Heart right ventricle (tissue), 16 donors: ENCODE data around the gene C9orf78. TPM values are rescaled to one million over a fixed set of nuclear protein-coding genes. Genes with fewer than 3 reads are reported as not detected.
A peak's percentile ranks its signal among the peaks of the same experiment; 100 is the strongest.

Source experiments
- ATAC-seq, 8 donors: fragments of 200-7000 bp; cut with Tn5 transposase; one replicate each; pipeline ENCODE4 v1.9.1; 2020; ENCODE audit warnings: mild to moderate bottlenecking in 8 of 8, moderate library complexity in 8 of 8, moderate number of reproducible peaks in 1 of 8
- DNase-seq, 2 donors: peaks; one replicate each; pipeline ENCODE4 v3.0.0-alpha.2; 2020
- H3K27ac ChIP-seq, 10 donors: fragments of 200-600 bp; sonication (generic) in 2 of 10; one replicate each; pipeline versions ENCODE4 v1.5.0 to v1.8.0; 2020 to 2022; ENCODE audit warnings: mild to moderate bottlenecking in 3 of 10
- H3K27me3 ChIP-seq, 7 donors: fragments of 200-600 bp; one replicate each; pipeline ENCODE4 v1.8.0; 2021 to 2022; ENCODE audit warnings: mild to moderate bottlenecking in 2 of 7
- H3K36me3 ChIP-seq, 9 donors: fragments of 200-600 bp; sonication (generic) in 1 of 9; one replicate each; pipeline versions ENCODE4 v1.5.0 to v1.8.0; 2020 to 2022; ENCODE audit warnings: mild to moderate bottlenecking in 2 of 9
- H3K4me1 ChIP-seq, 9 donors: fragments of 200-600 bp; sonication (generic) in 1 of 9; one replicate each; pipeline versions ENCODE4 v1.5.0 to v1.8.0; 2020 to 2022; ENCODE audit warnings: mild to moderate bottlenecking in 4 of 9
- H3K4me3 ChIP-seq, 10 donors: fragments of 200-600 bp; sonication (generic) in 2 of 10; one replicate each; pipeline versions ENCODE4 v1.5.0 to v1.8.0; 2020 to 2022; ENCODE audit warnings: mild to moderate bottlenecking in 7 of 10, moderate library complexity in 2 of 10
- H3K9me3 ChIP-seq, 11 donors: fragments of 200-600 bp in 10 of 11; sonication (generic) in 2 of 11; one replicate each; pipeline versions ENCODE4 v1.5.0 to v1.8.0; 2013 to 2022; ENCODE audit warnings: mild to moderate bottlenecking in 2 of 11, control low read depth in 1 of 11, moderate library complexity in 1 of 11
- WGBS, 2 donors: extraction: QIAGEN DNeasy Blood & Tissue Kit; methylation state at CpG; one replicate each; pipeline ENCODE4 v1.1.7; 2013; ENCODE audit warnings: inconsistent platforms in 1 of 2; 5-methylcytosine and 5-hydroxymethylcytosine counted together
- intact Hi-C, 10 donors: fragments of 100-400 bp; cut with DNase I; formaldehyde crosslinking; loops; one replicate each; pipeline versions ENCODE4 v1.11.1 to v1.14.2; 2022
- polyA plus RNA-seq, 2 donors: library from polyadenylated mRNA; stranded (reverse); fragments of 200-250 nt; gene quantifications; one replicate each; pipeline ENCODE4 v1.2.3, GENCODE V29; 2013
- total RNA-seq, 10 donors: library from RNA; stranded (reverse); fragmentation: NEBNext Ultra II Directional in 3 of 10; extraction: Animal tissue kit (Norgen Biotek cat#: 25700) in 3 of 10; gene quantifications; one replicate each; pipeline versions ENCODE4 v1.2.1 to v1.2.4, GENCODE V29; 2021 to 2023
- TF ChIP-seq, protein P1 (sequence below), 9 donors: fragments of 200-600 bp; sonication (generic) in 2 of 9; IDR thresholded peaks; one replicate each; pipeline versions ENCODE4 v1.5.0 to v1.8.0; 2021 to 2022; ENCODE audit warnings: antibody characterized with exemption in 9 of 9, mild to moderate bottlenecking in 5 of 9, moderate library complexity in 1 of 9
- donor health status: Arrhythmogenic right ventricular cardiomyopathy.
- donor health status: ischemic (EF 13 %, LVEDD 7.1; RV severe dilation, severe dysfunction).
- donor health status: healthy with polysubstance abuse.
- donor health status: DM: no; HTN: yes; CAD: no.
- donor health status: DM: no; HTN: no; CAD: no.
- donor health status: ischemic (EF 25% LVEDD 6.9; RV normal size, moderate dysfunction).
- donor health status: ischemic (EF 25% LVEDD 5.7; RV mildly dilated, moderate dysfunction).
- donor health status: healthy.
- donor health status: DM: yes; HTN: yes; CAD: no.
- donor health status: Ischemic cardiomyopathy.
- donor health status: ischemic (EF 35%, LVEDD 5.7; RV mildly dilated, moderate dysfunction).
- donor health status: nonischemic (EF 11% LVEDD 7.7; RV severe dilation, severe dysfunction).
- donor health status: DM: yes; HTN: yes; CAD: no.
- donor health status: PGD.
- donor health status: ischemic (EF 29% LVEDD 5.4; RV normal size, mild dysfunction).
- donor health status: nonischemic (EF 23%, LVEDD 6.1; RV moderate dilation, normal function).

The C9orf78 gene
- total and polyA plus RNA-seq, 12 donors, result 25.7 to 66.2 (median 30.7) TPM

DNA sequence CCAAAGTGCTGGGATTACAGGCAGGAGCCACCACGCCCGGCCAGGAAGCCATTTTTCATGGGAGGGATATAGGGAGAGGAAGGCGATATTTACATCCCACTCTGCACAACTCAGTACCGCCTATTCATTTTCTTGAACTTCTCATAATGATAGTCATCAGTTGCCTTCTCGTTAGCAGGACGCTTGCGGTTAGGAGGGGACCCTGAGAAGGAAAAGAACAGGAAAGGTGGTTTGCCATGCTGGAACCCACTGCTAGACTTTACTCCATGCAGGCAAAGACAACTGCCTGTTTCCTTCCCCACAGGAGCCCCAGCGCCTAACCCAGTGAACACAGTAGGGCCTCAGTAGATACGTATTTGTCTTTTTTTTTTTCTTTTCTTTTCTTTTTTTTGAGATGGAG is 7.0 kb downstream of the C9orf78 start:
- Histone ChIP-seq H3K27me3 (no peaks in the 10 kb centered on the region), H3K27ac (no peak overlapping the region), H3K36me3 (peaks cover 0 to 69% (median 45%) of the 10 kb centered on the region in 9 donors), H3K4me3 (no peak overlapping the region), H3K9me3 (no peaks in the 10 kb centered on the region), H3K4me1 (peaks cover under 1 to 2% (median 2%) of the 10 kb centered on the region in 9 donors)
- TF ChIP-seq, protein P1, sequence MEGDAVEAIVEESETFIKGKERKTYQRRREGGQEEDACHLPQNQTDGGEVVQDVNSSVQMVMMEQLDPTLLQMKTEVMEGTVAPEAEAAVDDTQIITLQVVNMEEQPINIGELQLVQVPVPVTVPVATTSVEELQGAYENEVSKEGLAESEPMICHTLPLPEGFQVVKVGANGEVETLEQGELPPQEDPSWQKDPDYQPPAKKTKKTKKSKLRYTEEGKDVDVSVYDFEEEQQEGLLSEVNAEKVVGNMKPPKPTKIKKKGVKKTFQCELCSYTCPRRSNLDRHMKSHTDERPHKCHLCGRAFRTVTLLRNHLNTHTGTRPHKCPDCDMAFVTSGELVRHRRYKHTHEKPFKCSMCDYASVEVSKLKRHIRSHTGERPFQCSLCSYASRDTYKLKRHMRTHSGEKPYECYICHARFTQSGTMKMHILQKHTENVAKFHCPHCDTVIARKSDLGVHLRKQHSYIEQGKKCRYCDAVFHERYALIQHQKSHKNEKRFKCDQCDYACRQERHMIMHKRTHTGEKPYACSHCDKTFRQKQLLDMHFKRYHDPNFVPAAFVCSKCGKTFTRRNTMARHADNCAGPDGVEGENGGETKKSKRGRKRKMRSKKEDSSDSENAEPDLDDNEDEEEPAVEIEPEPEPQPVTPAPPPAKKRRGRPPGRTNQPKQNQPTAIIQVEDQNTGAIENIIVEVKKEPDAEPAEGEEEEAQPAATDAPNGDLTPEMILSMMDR (IDR thresholded peaks at IDR 0.05), result no peak
- DNase-seq (no peak), ATAC-seq (no peak)
- intact Hi-C loops, result no loop called here
- WGBS, 2 donors, result 91 to 93% methylated on average over 9 of the region's 9 CpGs

DNA sequence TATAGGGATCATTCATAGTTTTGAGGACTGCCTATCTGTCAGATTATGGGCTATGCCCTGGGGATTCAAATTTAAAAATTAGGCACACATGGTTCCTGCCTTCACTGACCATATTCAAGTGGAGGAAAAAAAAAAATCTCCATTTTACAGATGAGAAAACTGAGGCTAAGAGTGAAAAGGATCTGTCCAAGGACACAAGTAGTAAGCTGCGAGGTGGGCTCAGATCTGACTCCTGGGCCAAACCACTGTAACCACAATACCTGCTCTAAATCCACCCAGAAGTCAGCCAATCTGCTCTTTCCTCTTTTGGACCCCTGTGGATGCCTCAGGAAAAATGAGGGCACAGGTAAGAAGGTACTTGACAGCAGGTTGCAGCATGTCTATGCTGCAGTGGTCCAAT is 8.3 kb downstream of the C9orf78 start:
- Histone ChIP-seq H3K4me1 (peaks cover 4 to 10% (median 8%) of the 10 kb centered on the region in 9 donors), H3K9me3 (no peaks in the 10 kb centered on the region), H3K27me3 (no peaks in the 10 kb centered on the region), H3K4me3 (no peak overlapping the region), H3K27ac (no peak overlapping the region), H3K36me3 (peaks cover 0 to 65% (median 40%) of the 10 kb centered on the region in 9 donors)
- DNase-seq (no peak), ATAC-seq (no peak)
- TF ChIP-seq, protein P1 (IDR thresholded peaks at IDR 0.05), result no peak
- intact Hi-C loops, result no loop called here
- WGBS, 2 donors, result 88 to 96% methylated on average over 1 of the region's 1 CpG

DNA sequence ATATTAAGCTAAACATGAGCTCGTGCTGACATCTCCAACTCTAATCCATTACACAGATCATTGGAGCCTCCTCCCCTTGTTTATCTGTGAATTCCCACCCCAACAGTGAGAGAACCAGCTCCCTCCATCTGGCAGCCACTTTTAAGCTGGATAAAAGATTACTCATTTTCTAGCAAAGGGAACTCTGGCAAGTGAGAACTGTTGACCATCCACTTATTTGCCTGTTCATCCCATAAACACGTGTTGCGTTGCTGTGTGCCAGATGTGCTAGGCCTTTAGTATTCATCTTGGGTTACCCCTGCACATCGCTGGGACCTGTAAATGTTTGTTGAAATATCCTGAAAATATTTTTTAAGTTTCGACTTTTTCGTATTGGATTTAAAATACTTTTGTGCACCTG is 8.7 kb downstream of the C9orf78 start:
- TF ChIP-seq, protein P1 (IDR thresholded peaks at IDR 0.05), result no peak
- intact Hi-C loops, result no loop called here
- ATAC-seq (no peak), DNase-seq (no peak)
- WGBS, 2 donors, result 85 to 90% methylated on average over 6 of the region's 6 CpGs
- no peaks in the 10 kb centered on the region for H3K9me3 ChIP-seq
- no peak overlapping the region for H3K27ac ChIP-seq
- peaks cover 4 to 10% (median 8%) of the 10 kb centered on the region in 9 donors for H3K4me1 ChIP-seq
- no peak overlapping the region for H3K4me3 ChIP-seq
- no peaks in the 10 kb centered on the region for H3K27me3 ChIP-seq
- H3K36me3 ChIP-seq, result peaks cover 0 to 65% (median 36%) of the 10 kb centered on the region in 9 donors

DNA sequence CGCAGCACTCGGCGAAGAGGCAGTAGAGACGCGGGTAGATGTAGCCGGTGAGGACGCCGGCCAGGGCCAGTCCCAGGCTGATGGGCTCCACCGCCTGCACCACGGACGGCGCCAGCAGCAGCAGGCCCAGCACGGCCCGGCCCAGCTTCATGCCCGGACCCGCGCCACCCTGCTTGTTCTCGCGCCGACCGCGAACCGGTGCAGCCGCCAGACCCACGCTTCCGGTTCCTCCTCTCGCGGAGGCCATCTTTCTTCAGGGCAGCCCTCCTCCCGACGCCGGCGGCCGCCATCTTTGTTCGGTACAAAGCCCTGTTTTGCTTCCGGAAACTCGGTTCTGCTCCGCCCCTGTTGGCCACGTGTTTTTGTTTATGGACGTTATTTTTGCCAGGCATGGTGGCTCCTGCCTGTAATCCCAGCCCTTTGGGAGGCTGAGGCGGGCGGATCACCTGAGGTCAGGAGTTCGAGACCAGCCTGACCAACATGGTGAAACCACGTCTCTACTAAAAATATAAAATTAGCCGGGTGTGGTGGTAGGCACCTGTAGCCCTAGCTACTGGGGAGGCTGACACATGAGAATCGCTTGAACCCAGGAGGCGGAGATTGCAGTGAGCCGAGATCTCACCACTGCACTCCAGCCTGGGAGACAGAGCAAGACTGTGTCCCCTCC is 11.0 kb downstream of the C9orf78 start, which contains the start of gene TOR1A:
TOR1A (minus strand) TSS at position 202 of the 667 bp plus-strand sequence; CDS start at position 151, 51 bp downstream.
- peaks cover 0 to 65% (median 28%) of the 10 kb centered on the region in 9 donors for H3K36me3 ChIP-seq
- peak within 1 kb of the TSS; percentile 64 to 96 (median 83) for H3K4me3 ChIP-seq
- TF ChIP-seq, protein P1 (IDR thresholded peaks at IDR 0.05), result no peak
- H3K4me1 ChIP-seq, result peaks cover 4 to 10% (median 8%) of the 10 kb centered on the region in 9 donors
- peak within 1 kb of the TSS in 9 of 10 donors; percentile 63 to 88 (median 81) for H3K27ac ChIP-seq
- peak; percentile 95 to 96 for DNase-seq
- ATAC-seq, result peak; percentile 94 to 99 (median 98)
- H3K27me3 ChIP-seq, result no peaks in the 10 kb centered on the region
- intact Hi-C loops, result no loop called here
- no peaks in the 10 kb centered on the region for H3K9me3 ChIP-seq
- 4% methylated on average over 46 to 47 of the region's 47 CpGs for WGBS, 2 donors
